Stomach (tissue), 9 donors: Measurements from ENCODE around the gene ZC3H10. TPM values are rescaled to one million over a fixed set of nuclear protein-coding genes. Genes with fewer than 3 reads are reported as not detected.

ENCODE experiments used
- DNase-seq, 2 donors: peaks; one replicate each; pipeline versions ENCODE4 v3.0.0 to v3.0.0-alpha.2; 2013 to 2019
- H3K27ac ChIP-seq, 5 donors: fragments of 200-600 bp in 4 of 5; sonication (generic) in 4 of 5; one replicate each; pipeline ENCODE4 v1.5.1; 2013 to 2019; ENCODE audit warnings: mild to moderate bottlenecking in 1 of 5, moderate library complexity in 1 of 5
- H3K27me3 ChIP-seq, 3 donors: fragments of 200-600 bp; sonication (generic); one replicate each; pipeline ENCODE4 v1.5.1; 2017 to 2019; ENCODE audit warnings: mixed run types in 1 of 3
- H3K36me3 ChIP-seq, 4 donors: fragments of 200-600 bp; sonication (generic); 1 replicate in 3 of 4; 2 replicates in 1 of 4; pipeline ENCODE4 v1.5.1; 2016 to 2019
- H3K4me1 ChIP-seq, 4 donors: fragments of 200-600 bp; sonication (generic); one replicate each; pipeline ENCODE4 v1.5.1; 2016 to 2019
- H3K4me3 ChIP-seq, 4 donors: fragments of 200-600 bp; sonication (generic) in 3 of 4; one replicate each; pipeline ENCODE4 v1.5.1; 2016 to 2019; ENCODE audit warnings: mild to moderate bottlenecking in 1 of 4
- H3K9me3 ChIP-seq, 4 donors: fragments of 200-600 bp; sonication (generic); one replicate each; pipeline ENCODE4 v1.5.1; 2016 to 2019
- EP300 ChIP-seq: sonication (generic); formaldehyde crosslinking; IDR thresholded peaks from one replicate; pipeline ENCODE4 v1.6.1; 2017; ENCODE audit warnings: antibody characterized with exemption
- POLR2A ChIP-seq, 4 donors: fragments of 450-650 bp; IDR thresholded peaks; one replicate each; pipeline ENCODE4 v1.6.1; 2016; ENCODE audit warnings: antibody characterized with exemption in 4 of 4, control low read depth in 2 of 4, mild to moderate bottlenecking in 1 of 4, moderate library complexity in 1 of 4
- POLR2AphosphoS5 ChIP-seq, 3 donors: sonication (generic); formaldehyde crosslinking; IDR thresholded peaks; one replicate each; pipeline ENCODE4 v1.6.1; 2016; ENCODE audit warnings: antibody characterized with exemption in 3 of 3
- WGBS, 5 donors: extraction: QIAGEN DNeasy Blood & Tissue Kit in 3 of 5; methylation state at CpG; one replicate each; pipeline versions ENCODE4 v1.1.5 to v1.1.7; 2013 to 2018; 5-methylcytosine and 5-hydroxymethylcytosine counted together
- intact Hi-C: fragments of 100-400 bp; cut with DNase I; formaldehyde crosslinking; loops from one replicate; pipeline ENCODE4 v1.15.1; 2023; ENCODE audit warnings: low total_unique reads
- polyA plus RNA-seq, 3 donors: library from polyadenylated mRNA; stranded (reverse); fragments of 200-250 nt; gene quantifications; one replicate each; pipeline ENCODE4 v1.2.3, GENCODE V29; 2013
- total RNA-seq, 5 donors: library from RNA; depleted of rRNA; stranded (reverse); fragments of >200 nt; gene quantifications; one replicate each; pipeline versions ENCODE4 v1.1.0 to v1.2.3, GENCODE V29; 2014 to 2016
- TF ChIP-seq, protein P1 (sequence below), 7 experiments: fragments of 450-650 bp in 4 of 7; fragments of 200-600 bp in 3 of 7; sonication (generic) in 3 of 7; IDR thresholded peaks; one replicate each; pipeline ENCODE4 v1.5.1; 2016 to 2019; ENCODE audit warnings: antibody characterized with exemption in 7 of 7, control low read depth in 2 of 7, mild to moderate bottlenecking in 1 of 7
- donor health status: healthy with polysubstance abuse.
- donor health status: Bipolar disorder and iron deficiency.
- donor health status: healthy.

ZC3H10 gene
- total and polyA plus RNA-seq, 8 donors: under 0.01 to 5.8 (median 2.0) TPM

DNA sequence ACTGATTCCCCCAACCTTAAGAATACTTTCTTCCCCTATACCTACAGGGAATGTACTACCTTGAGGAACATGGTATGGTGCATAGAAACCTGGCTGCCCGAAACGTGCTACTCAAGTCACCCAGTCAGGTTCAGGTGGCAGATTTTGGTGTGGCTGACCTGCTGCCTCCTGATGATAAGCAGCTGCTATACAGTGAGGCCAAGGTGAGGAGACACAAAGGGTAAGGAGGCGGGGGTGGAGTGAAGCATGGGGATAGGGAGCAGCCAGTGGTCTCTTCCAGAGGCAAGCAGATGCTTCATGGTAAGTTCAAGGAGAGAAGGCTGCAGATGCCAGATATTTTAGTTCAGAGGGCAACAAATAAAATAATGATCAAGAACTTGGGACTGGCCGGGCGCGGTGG, 20.3 kb upstream of the ZC3H10 start:
- no peaks in the 10 kb centered on the region for H3K9me3 ChIP-seq
- H3K27me3 ChIP-seq: peaks cover 0 to 2% (median 0%) of the 10 kb centered on the region in 3 donors
- H3K36me3 ChIP-seq: peaks cover 50 to 99% (median 91%) of the 10 kb centered on the region in 4 donors
- intact Hi-C loops: no loop called here
- DNase-seq: no peak
- peaks cover 0 to 17% (median under 1%) of the 10 kb centered on the region in 4 donors for H3K4me1 ChIP-seq
- H3K4me3 ChIP-seq: no peak overlapping the region
- no peak for TF ChIP-seq POLR2A (IDR thresholded peaks at IDR 0.05)
- TF ChIP-seq EP300: no peak
- TF ChIP-seq, protein P1, sequence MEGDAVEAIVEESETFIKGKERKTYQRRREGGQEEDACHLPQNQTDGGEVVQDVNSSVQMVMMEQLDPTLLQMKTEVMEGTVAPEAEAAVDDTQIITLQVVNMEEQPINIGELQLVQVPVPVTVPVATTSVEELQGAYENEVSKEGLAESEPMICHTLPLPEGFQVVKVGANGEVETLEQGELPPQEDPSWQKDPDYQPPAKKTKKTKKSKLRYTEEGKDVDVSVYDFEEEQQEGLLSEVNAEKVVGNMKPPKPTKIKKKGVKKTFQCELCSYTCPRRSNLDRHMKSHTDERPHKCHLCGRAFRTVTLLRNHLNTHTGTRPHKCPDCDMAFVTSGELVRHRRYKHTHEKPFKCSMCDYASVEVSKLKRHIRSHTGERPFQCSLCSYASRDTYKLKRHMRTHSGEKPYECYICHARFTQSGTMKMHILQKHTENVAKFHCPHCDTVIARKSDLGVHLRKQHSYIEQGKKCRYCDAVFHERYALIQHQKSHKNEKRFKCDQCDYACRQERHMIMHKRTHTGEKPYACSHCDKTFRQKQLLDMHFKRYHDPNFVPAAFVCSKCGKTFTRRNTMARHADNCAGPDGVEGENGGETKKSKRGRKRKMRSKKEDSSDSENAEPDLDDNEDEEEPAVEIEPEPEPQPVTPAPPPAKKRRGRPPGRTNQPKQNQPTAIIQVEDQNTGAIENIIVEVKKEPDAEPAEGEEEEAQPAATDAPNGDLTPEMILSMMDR (IDR thresholded peaks at IDR 0.05): no peak
- TF ChIP-seq POLR2AphosphoS5 (IDR thresholded peaks at IDR 0.05): no peak
- no peak overlapping the region for H3K27ac ChIP-seq
- WGBS, 5 donors: 77 to 87% (median 82%) methylated on average over 6 of the region's 6 CpGs

DNA sequence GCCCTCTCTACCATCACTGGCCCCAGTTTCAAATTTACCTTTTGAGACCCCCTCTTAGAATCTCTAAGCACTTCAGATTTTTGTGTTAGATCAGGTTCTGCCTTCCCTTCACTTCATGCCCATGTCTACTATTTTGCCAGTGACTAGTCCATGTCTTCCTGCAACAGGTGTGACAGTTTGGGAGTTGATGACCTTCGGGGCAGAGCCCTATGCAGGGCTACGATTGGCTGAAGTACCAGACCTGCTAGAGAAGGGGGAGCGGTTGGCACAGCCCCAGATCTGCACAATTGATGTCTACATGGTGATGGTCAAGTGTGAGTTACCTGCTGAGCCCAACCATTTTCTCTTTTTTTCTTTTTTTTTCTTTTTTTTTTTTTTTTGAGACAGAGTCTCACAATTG, 19.5 kb upstream of the ZC3H10 start:
- 75 to 89% (median 86%) methylated on average over 3 of the region's 3 CpGs for WGBS, 5 donors

GRCh38 chr12:56099787-56100186, 18.3 kb upstream of the ZC3H10 start:
- Histone ChIP-seq H3K4me1 (peaks cover 0 to 29% (median 11%) of the 10 kb centered on the region in 4 donors), H3K27ac (peak overlapping the region in 2 of 5 donors; percentile 16 to 18), H3K4me3 (no peak overlapping the region), H3K36me3 (peaks cover 36 to 78% (median 70%) of the 10 kb centered on the region in 4 donors), H3K27me3 (no peaks in the 10 kb centered on the region), H3K9me3 (no peaks in the 10 kb centered on the region)
- peak in 1 of 2 donors; percentile 32 for DNase-seq
- intact Hi-C loops: no loop called here
- no peak for TF ChIP-seq EP300
- no peak for TF ChIP-seq POLR2AphosphoS5 (IDR thresholded peaks at IDR 0.05)
- TF ChIP-seq, protein P1 (IDR thresholded peaks at IDR 0.05): no peak
- TF ChIP-seq POLR2A (IDR thresholded peaks at IDR 0.05): no peak
- WGBS, 5 donors: 54 to 79% (median 66%) methylated on average over 4 of the region's 4 CpGs

More for the DNA sequence above, 19.5 kb upstream of the ZC3H10 start:
- no peak for DNase-seq
- H3K27ac ChIP-seq: no peak overlapping the region
- no peaks in the 10 kb centered on the region for H3K9me3 ChIP-seq
- H3K27me3 ChIP-seq: no peaks in the 10 kb centered on the region
- peaks cover 41 to 90% (median 82%) of the 10 kb centered on the region in 4 donors for H3K36me3 ChIP-seq
- peaks cover 0 to 26% (median 9%) of the 10 kb centered on the region in 4 donors for H3K4me1 ChIP-seq
- TF ChIP-seq POLR2AphosphoS5 (IDR thresholded peaks at IDR 0.05) (no peak), EP300 (no peak), POLR2A (IDR thresholded peaks at IDR 0.05) (no peak)
- TF ChIP-seq, protein P1 (IDR thresholded peaks at IDR 0.05): no peak
- H3K4me3 ChIP-seq: no peak overlapping the region
- intact Hi-C loops: no loop called here

GRCh38 chr12:56101045-56101444, 17.0 kb upstream of the ZC3H10 start:
- Histone ChIP-seq H3K27ac (no peak overlapping the region), H3K4me1 (peaks cover 9 to 40% (median 24%) of the 10 kb centered on the region in 4 donors), H3K9me3 (no peaks in the 10 kb centered on the region), H3K27me3 (no peaks in the 10 kb centered on the region), H3K36me3 (peaks cover 33 to 66% (median 58%) of the 10 kb centered on the region in 4 donors), H3K4me3 (no peak overlapping the region)
- WGBS, 5 donors: 82 to 88% (median 86%) methylated on average over 14 of the region's 14 CpGs
- intact Hi-C loops: no loop called here
- DNase-seq: no peak
- TF ChIP-seq POLR2A (IDR thresholded peaks at IDR 0.05) (no peak), EP300 (no peak), POLR2AphosphoS5 (IDR thresholded peaks at IDR 0.05) (no peak)
- TF ChIP-seq, protein P1 (IDR thresholded peaks at IDR 0.05): no peak
